ENCODE data around the gene GRHL3.

- TF ChIP-seq CTCF (IDR thresholded peaks at IDR 0.05; ENCODE audit: insufficient read depth, low read depth, low read length) (no peak), EZH2 (IDR thresholded peaks at IDR 0.05; ENCODE audit: insufficient read depth, low read length) (no peak)
Observed at GRCh38 chr1:24366707-24367106, 47.5 kb downstream of the GRHL3 start.
